H9 (cell line): ENCODE measurements around the gene ZNF578. TPM values are rescaled to one million over a fixed set of nuclear protein-coding genes. Genes with fewer than 3 reads are reported as not detected.

Experiments
- DNase-seq: peaks from one replicate; pipeline ENCODE4 v3.0.0-alpha.2; 2017
- H2AFZ ChIP-seq: one replicate; pipeline ENCODE4 v1.6.1; 2013; ENCODE audit warnings: mild to moderate bottlenecking, low read length, control low read depth, moderate library complexity
- H2AK5ac ChIP-seq: 2 replicates; pipeline ENCODE4 v1.6.1; 2013; ENCODE audit warnings: low read length, control low read depth, mixed read lengths; ENCODE audit not compliant: insufficient read length
- H2BK120ac ChIP-seq: one replicate; pipeline ENCODE4 v1.6.1; 2013; ENCODE audit warnings: low read depth, mild to moderate bottlenecking, low read length, control low read depth, inconsistent platforms; ENCODE audit not compliant: poor library complexity, severe bottlenecking
- H2BK12ac ChIP-seq: 2 replicates; pipeline ENCODE4 v1.6.1; 2013; ENCODE audit warnings: low read length, control low read depth, mixed read lengths, low read depth; ENCODE audit not compliant: insufficient read length
- H2BK15ac ChIP-seq: 2 replicates; pipeline ENCODE4 v1.6.1; 2013; ENCODE audit warnings: low read depth, low read length, control low read depth
- H2BK20ac ChIP-seq: one replicate; pipeline ENCODE4 v1.6.1; 2013; ENCODE audit warnings: low read depth, mild to moderate bottlenecking, low read length, control low read depth, inconsistent platforms; ENCODE audit not compliant: poor library complexity, severe bottlenecking
- H2BK5ac ChIP-seq: 2 replicates; pipeline ENCODE4 v1.6.1; 2013; ENCODE audit warnings: low read length, control low read depth, mixed read lengths; ENCODE audit not compliant: insufficient read length
- H3K14ac ChIP-seq: 2 replicates; pipeline ENCODE4 v1.6.1; 2013; ENCODE audit warnings: low read length, control low read depth; ENCODE audit not compliant: insufficient read depth
- H3K18ac ChIP-seq: 2 replicates; pipeline ENCODE4 v1.6.1; 2013; ENCODE audit warnings: low read depth, mild to moderate bottlenecking, mixed read lengths, low read length, control low read depth; ENCODE audit not compliant: insufficient read length
- H3K23ac ChIP-seq: 2 replicates; pipeline ENCODE4 v1.6.1; 2013; ENCODE audit warnings: low read length, control low read depth, mixed read lengths, low read depth; ENCODE audit not compliant: insufficient read length
- H3K23me2 ChIP-seq: 2 replicates; pipeline ENCODE4 v1.6.1; 2013; ENCODE audit warnings: low read depth, mild to moderate bottlenecking, mixed read lengths, low read length, control low read depth; ENCODE audit not compliant: insufficient read length, poor library complexity, severe bottlenecking
- H3K27ac ChIP-seq: 2 replicates; pipeline ENCODE4 v1.5.1; 2013; ENCODE audit warnings: low read length, control low read depth, mixed read lengths, low read depth; ENCODE audit not compliant: insufficient read length
- H3K27me3 ChIP-seq: 2 replicates; pipeline ENCODE4 v1.6.1; 2013; ENCODE audit warnings: low read length, control low read depth, inconsistent platforms; ENCODE audit not compliant: insufficient read depth
- H3K4ac ChIP-seq: 2 replicates; pipeline ENCODE4 v1.6.1; 2013; ENCODE audit warnings: low read depth, mild to moderate bottlenecking, control low read depth, inconsistent platforms, low read length, moderate library complexity
- H3K4me1 ChIP-seq: 2 replicates; pipeline ENCODE4 v1.6.1; 2013; ENCODE audit warnings: low read length, control low read depth, inconsistent platforms; ENCODE audit not compliant: insufficient read depth
- H3K4me2 ChIP-seq: 2 replicates; pipeline ENCODE4 v1.6.1; 2013; ENCODE audit warnings: low read length, control low read depth, mixed read lengths; ENCODE audit not compliant: insufficient read length, insufficient read depth
- H3K56ac ChIP-seq: 2 replicates; pipeline ENCODE4 v1.6.1; 2013; ENCODE audit warnings: low read depth, mild to moderate bottlenecking, mixed read lengths, low read length, control low read depth; ENCODE audit not compliant: insufficient read length
- H3K79me1 ChIP-seq: 2 replicates; pipeline ENCODE4 v1.6.1; 2013; ENCODE audit warnings: low read depth, mild to moderate bottlenecking, moderate library complexity, low read length, control low read depth, inconsistent platforms; ENCODE audit not compliant: insufficient read depth, poor library complexity, severe bottlenecking
- H3K79me2 ChIP-seq: 2 replicates; pipeline ENCODE4 v1.6.1; 2013; ENCODE audit warnings: low read length, control low read depth, inconsistent platforms; ENCODE audit not compliant: insufficient read depth
- H3K9ac ChIP-seq: 2 replicates; pipeline ENCODE4 v1.6.1; 2013; ENCODE audit warnings: low read length, control low read depth, mixed read lengths; ENCODE audit not compliant: insufficient read length; ENCODE audit errors: extremely low read depth
- H3K9me3 ChIP-seq: one replicate; pipeline ENCODE4 v1.6.1; 2013; ENCODE audit warnings: low read depth, low read length, inconsistent platforms; ENCODE audit not compliant: control insufficient read depth
- H3T11ph ChIP-seq: one replicate; pipeline ENCODE4 v1.6.1; 2013; ENCODE audit warnings: mild to moderate bottlenecking, low read length, control low read depth, inconsistent platforms
- H4K20me1 ChIP-seq: one replicate; pipeline ENCODE4 v1.6.1; 2013; ENCODE audit not compliant: control insufficient read depth, insufficient read length, insufficient read depth
- H4K5ac ChIP-seq: 2 replicates; pipeline ENCODE4 v1.6.1; 2013; ENCODE audit warnings: low read depth, mild to moderate bottlenecking, mixed read lengths, low read length, control low read depth; ENCODE audit not compliant: insufficient read length
- H4K8ac ChIP-seq: replicated peaks from 2 replicates; pipeline ENCODE4 v1.6.1; 2013; ENCODE audit warnings: low read length, control low read depth, mixed read lengths, low read depth; ENCODE audit not compliant: insufficient read length
- H4K91ac ChIP-seq: 2 replicates; pipeline ENCODE4 v1.6.1; 2013; ENCODE audit warnings: low read depth, mild to moderate bottlenecking, moderate library complexity, mixed read lengths, low read length, control low read depth; ENCODE audit not compliant: insufficient read length
- H3K27ac Mint-ChIP-seq, 3 experiments: 2 replicates in 2 of 3; 3 replicates in 1 of 3; pipeline ENCODE4 v1.8.0; 2020 to 2021; ENCODE audit warnings: mixed read lengths in 3 of 3, mild to moderate bottlenecking in 1 of 3, moderate library complexity in 1 of 3
- H3K27me3 Mint-ChIP-seq: 2 replicates; pipeline ENCODE4 v1.8.0; 2021; ENCODE audit warnings: low read depth, mild to moderate bottlenecking, moderate library complexity, mixed read lengths
- H3K36me3 Mint-ChIP-seq, 3 experiments: 2 replicates in 2 of 3; 3 replicates in 1 of 3; pipeline ENCODE4 v1.8.0; 2020 to 2021; ENCODE audit warnings: low read depth in 3 of 3, mixed read lengths in 3 of 3; ENCODE audit not compliant: insufficient read depth in 1 of 3
- H3K4me1 Mint-ChIP-seq, 2 experiments: 2 replicates each; pipeline ENCODE4 v1.8.0; 2020; ENCODE audit warnings: mixed read lengths in 2 of 2
- H3K4me3 Mint-ChIP-seq, 2 experiments: 2 replicates in 1 of 2; 3 replicates in 1 of 2; pipeline ENCODE4 v1.8.0; 2020 to 2021; ENCODE audit warnings: mild to moderate bottlenecking in 2 of 2, mixed read lengths in 2 of 2, moderate library complexity in 1 of 2
- H3K9me3 Mint-ChIP-seq, 2 experiments: 2 replicates in 1 of 2; 3 replicates in 1 of 2; pipeline ENCODE4 v1.8.0; 2020; ENCODE audit warnings: mild to moderate bottlenecking in 2 of 2, mixed read lengths in 2 of 2, moderate library complexity in 1 of 2
- CTCF ChIP-seq: fragments of 200-600 bp; sonication (generic); conservative IDR thresholded peaks from 3 replicates; pipeline ENCODE4 v1.8.0; 2021; ENCODE audit warnings: antibody characterized with exemption, mild to moderate bottlenecking
- WGBS: extraction: QIAGEN DNeasy Blood & Tissue Kit; methylation state at CpG from one replicate; pipeline ENCODE4 v1.1.7; 2013; ENCODE audit warnings: missing lambda C conversion rate, low lambda C conversion rate, mixed read lengths; ENCODE audit not compliant: insufficient read length; ENCODE audit errors: extremely low coverage; 5-methylcytosine and 5-hydroxymethylcytosine counted together
- total RNA-seq: library from RNA; stranded (reverse); gene quantifications from 2 replicates; pipeline ENCODE4 v1.2.1, GENCODE V29; 2021

The ZNF578 gene
- total RNA-seq, 1 experiment from 2014 or later: 5.3 TPM

- H2BK12ac ChIP-seq: no peak overlapping the region
- Mint-ChIP-seq H3K27ac (no peak overlapping the region), H3K4me1 (no peaks in the 10 kb centered on the region; a peak in 1 of 4 replicates), H3K36me3 (peaks cover 18 to 52% (median 28%) of the 10 kb centered on the region in 3 experiments), H3K9me3 (peaks cover 0 to under 1% of the 10 kb centered on the region in 2 experiments; a peak in 1 of 5 replicates), H3K27me3 (no peaks in the 10 kb centered on the region), H3K4me3 (no peak overlapping the region)
- no peak overlapping the region for H4K5ac ChIP-seq
- no peak overlapping the region for H4K8ac ChIP-seq
- no peaks in the 10 kb centered on the region for H3K23me2 ChIP-seq
- no peaks in the 10 kb centered on the region for H4K20me1 ChIP-seq
- H3K23ac ChIP-seq: no peak overlapping the region
- no peak for DNase-seq
- no peaks in the 10 kb centered on the region for H3K27me3 ChIP-seq
- no peak overlapping the region for H3K4me2 ChIP-seq
- H3K14ac ChIP-seq: no peak overlapping the region
- no peak overlapping the region for H3T11ph ChIP-seq
- no peaks in the 10 kb centered on the region for H3K4me1 ChIP-seq
- H3K79me1 ChIP-seq: no peaks in the 10 kb centered on the region
- no peak overlapping the region for H2BK20ac ChIP-seq
- no peak overlapping the region for H2AK5ac ChIP-seq
- no peak overlapping the region for H2BK15ac ChIP-seq
- H3K9me3 ChIP-seq: no peaks in the 10 kb centered on the region
- H3K27ac ChIP-seq: no peak overlapping the region
- H4K91ac ChIP-seq: no peak overlapping the region
- no peak overlapping the region for H3K56ac ChIP-seq
- WGBS: no CpG with 5 or more reads among the region's 8 CpGs
- H2AFZ ChIP-seq: no peak overlapping the region
- no peak overlapping the region for H3K18ac ChIP-seq
- TF ChIP-seq CTCF: no peak
- no peaks in the 10 kb centered on the region for H3K79me2 ChIP-seq
- no peak overlapping the region for H2BK5ac ChIP-seq
- no peak overlapping the region for H2BK120ac ChIP-seq
- H3K9ac ChIP-seq: no peak overlapping the region
- no peak overlapping the region for H3K4ac ChIP-seq
These were observed 89.8 kb downstream of the ZNF578 start for GRCh38 chr19:52542984-52543664.
